HG03097 (cell line): Measurements from ENCODE around the gene STX8.
"Not testable (repeated sequence)": the region's sequence is repeated elsewhere in the genome, so short reads cannot be mapped to it uniquely, and the experiment has no call there.

Experiments
- ATAC-seq: cut with Tn5 transposase; IDR thresholded peaks from one replicate; pipeline ENCODE4 v1.9.1; 2021; ENCODE audit not compliant: unreplicated experiment, low FRiP score

Gene STX8

GRCh38 chr17:9408868-9409829 is 166.5 kb downstream of the STX8 start:
- no peak for ATAC-seq

DNA sequence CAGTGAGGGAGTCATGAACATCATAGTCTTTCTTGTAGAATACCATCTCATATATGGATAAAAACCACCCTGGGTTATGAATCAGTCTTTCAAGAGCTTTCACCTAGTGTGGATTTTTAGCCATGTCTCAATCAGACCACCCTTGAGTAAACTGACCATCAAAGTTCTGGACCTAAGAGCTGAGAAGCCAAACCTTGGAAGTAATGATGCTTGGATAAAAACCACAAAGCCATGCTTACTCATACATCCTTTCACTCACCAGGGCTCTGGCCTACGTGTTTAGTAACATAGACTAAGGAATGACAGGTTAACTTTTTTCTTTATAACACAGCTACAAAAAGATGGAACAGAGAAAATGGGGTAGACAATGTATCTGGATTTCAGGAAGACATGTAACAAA is 167.2 kb downstream of the STX8 start:
- ATAC-seq, result no peak

- no peak for ATAC-seq
These were observed 169.5 kb downstream of the STX8 start for GRCh38 chr17:9406046-9406606.

DNA sequence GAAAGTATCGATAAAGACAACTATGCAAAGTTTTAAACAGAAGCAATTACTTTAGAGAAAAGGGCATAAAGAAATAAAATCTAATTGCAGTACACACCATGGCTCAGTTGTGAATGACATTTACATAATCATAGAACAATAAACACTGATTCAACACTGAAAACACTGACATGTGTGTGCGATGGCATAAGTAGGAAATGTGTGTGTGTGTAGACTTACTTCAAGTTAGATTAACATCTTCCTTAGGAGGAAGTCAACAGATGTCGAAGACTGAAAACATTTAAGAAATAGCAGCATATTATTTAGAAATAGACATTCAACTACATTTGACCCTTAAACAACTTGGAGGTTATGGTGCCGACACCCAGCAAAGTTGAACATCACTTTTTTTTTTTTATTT is 172.4 kb downstream of the STX8 start:
- ATAC-seq, result no peak

- ATAC-seq, result no peak
These were observed 172.9 kb downstream of the STX8 start for GRCh38 chr17:9402590-9403199.

GRCh38 chr17:9401434-9401833 is 174.2 kb downstream of the STX8 start:
- no peak for ATAC-seq

GRCh38 chr17:9389111-9389527 is 186.5 kb downstream of the STX8 start:
- peak; percentile 71 for ATAC-seq

DNA sequence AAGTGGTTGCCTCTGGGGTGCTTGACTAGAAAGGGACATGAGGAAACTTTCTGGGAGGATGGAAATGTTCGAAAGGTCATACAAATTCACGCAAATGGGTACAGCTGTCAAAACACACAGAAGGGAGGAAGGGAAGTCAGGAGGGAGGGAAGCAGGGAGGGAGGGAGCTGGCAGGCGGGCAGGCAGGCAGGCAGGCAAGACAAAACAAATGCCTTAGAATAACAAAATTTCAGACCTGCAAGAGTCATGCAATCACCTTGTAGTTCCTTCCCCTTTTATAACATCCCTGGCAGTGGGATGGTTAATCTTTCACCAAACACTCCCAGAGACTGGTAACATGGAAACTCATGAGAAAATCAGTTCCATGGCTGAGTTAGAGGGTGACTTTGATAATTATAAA is 189.2 kb downstream of the STX8 start:
- ATAC-seq, result no peak

DNA sequence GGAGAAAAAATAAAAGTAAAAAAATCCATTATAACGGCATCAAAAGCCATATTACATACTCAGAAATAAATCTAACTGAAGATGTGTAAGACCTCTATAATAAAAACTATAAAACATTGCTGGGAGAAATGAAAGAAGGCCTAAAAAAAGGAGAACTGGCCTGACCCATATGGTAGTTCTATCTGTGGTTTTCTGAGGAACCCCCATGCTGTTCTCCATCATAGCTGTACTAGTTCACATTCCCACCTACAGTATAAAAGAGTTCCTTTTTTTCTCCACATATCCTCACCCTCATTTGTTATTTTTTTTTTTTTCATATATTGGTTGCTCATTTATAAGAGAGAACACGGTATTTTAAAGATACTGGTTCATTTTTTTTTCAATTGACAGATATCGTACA is 191.8 kb downstream of the STX8 start:
- ATAC-seq, result no peak

DNA sequence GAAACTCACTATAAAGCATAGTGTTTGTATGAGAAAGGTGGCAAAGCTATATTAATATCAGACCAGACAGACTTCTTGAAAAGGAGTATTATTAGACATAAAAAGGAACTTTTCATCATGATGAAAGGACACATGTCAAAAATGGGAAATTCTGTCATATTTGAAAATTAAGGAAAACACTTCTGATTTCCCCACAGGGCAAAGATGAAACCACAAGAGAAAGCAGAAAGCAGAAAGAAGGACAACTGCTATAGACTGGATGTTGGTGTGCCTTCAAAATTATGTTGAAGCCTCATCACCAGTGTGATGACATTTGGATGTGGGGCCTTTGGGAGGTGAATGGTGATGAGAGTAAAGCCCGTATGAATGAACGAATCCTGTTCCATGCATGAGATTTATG is 193.0 kb downstream of the STX8 start:
- no peak for ATAC-seq

DNA sequence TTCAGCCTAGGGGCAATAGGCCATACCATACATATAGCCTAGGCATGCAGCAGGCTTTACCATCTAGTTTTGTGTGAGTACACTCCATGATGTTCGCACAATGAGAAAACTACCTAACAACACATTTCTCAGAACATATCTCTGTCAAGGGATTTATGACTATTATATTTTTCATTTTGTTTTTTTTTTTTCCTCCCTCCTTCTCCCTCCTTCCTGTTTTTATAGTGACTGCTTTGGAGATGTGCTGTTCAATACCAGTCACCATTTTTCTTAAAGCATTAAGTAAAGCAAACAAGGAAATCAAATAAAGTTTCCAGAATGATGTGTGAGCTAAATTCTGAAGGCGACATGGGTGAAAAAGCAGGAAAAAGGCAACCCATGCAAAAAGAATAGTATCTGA is 194.6 kb downstream of the STX8 start:
- ATAC-seq, result no peak

DNA sequence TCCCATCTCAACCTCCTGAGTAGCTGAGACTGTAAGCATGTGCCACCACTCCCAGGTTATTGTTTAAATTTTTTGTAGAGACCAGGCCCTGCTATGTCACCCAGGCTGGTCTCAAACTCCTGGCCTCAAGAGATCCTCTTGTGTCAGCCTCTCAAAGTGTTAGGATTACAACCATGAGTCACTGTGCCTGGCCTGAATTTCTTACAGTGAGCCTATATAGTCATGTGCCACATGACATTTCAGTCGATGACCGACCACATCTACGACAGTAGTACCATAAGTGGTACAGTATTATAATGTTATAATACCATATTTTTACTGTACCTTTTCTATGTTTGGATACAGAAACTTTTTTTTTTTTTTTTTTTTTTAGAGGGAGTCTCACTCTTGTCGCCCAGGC is 195.3 kb downstream of the STX8 start:
- no peak for ATAC-seq

GRCh38 chr17:9376177-9376576 is 199.4 kb downstream of the STX8 start:
- not testable (repeated sequence) for ATAC-seq

- no peak for ATAC-seq
These were observed 204.6 kb downstream of the STX8 start for GRCh38 chr17:9371019-9371418.

GRCh38 chr17:9370467-9370866 is 205.2 kb downstream of the STX8 start:
- ATAC-seq, result no peak

DNA sequence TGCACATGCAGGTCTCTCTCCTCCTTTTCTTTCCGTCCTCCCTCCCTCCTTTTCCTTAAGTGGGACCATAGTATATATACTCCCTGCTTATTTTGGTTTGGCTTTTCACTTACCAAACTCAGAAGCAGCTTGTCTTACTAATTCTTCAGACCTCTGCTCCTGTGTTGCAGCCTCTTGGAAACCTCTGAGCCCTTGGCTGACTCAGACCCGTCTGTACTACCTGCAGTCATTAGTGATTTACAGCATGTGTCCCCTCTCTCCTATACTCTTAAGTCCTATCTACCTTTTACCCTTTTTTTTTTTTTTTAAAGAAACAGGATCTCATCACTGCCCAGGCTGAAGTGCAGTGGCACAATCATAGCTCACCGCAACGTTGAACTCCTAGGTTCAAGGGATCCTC is 207.0 kb downstream of the STX8 start:
- ATAC-seq, result no peak

- ATAC-seq, result no peak
These were observed 208.5 kb downstream of the STX8 start for GRCh38 chr17:9367156-9367555.

DNA sequence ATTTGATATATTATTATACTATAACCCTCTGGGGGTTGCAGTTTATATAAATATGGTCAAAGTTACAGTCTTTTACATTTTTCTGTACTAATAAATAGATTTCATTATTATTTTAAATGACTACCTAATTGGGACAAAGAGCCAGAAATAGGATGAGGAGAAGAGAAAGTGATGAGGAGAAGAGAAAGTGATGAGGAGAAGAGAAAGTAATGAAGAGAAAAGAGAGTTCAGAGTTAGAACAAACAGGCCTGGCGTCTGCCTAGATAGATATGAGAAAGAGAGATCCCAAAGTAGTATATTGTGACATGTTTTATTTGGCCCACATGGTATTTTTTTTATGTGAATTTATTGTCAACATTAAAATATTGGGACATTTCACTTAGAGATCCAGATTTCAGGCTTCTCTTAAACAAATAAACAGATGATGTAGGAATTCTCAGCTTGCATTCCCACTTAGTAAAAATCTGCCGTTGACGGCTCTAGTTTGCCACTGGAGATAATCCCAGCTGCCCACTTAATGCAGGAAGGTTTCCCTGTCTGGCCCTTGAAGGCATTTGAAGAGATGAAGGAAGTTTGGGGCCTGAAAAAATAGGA is 210.7 kb downstream of the STX8 start:
- ATAC-seq, result no peak

- ATAC-seq, result no peak
These were observed 211.9 kb downstream of the STX8 start for GRCh38 chr17:9363440-9364350.
